Endothelial cell of umbilical vein (primary cell): Measurements from ENCODE around the gene PAX2. TPM values are rescaled to one million over a fixed set of nuclear protein-coding genes. Genes with fewer than 3 reads are reported as not detected.

ENCODE experiments used
- BruUV-seq: library from RNA; stranded (reverse); fragments of 400-500 nt; replicated peaks from 2 replicates; lab custom pipeline; 2021; lab: Mats Ljungman, UMichigan
- CTCF ChIA-PET: fragments of 300-600, 350-600 bp; sonication (Branson Sonifier 250); formaldehyde crosslinking; loops from one replicate; lab custom pipeline; 2021; ENCODE audit warnings: antibody characterized with exemption, inconsistent platforms; lab: Charles Lee
- POLR2A ChIA-PET: fragments of 300-600, 350-600 bp; sonication (Branson Sonifier 250); formaldehyde crosslinking; loops from one replicate; lab custom pipeline; 2021; ENCODE audit warnings: antibody characterized with exemption, inconsistent platforms; lab: Charles Lee
- DNase-seq: peaks from one replicate; pipeline ENCODE4 v3.0.0-alpha.2; 2011; ENCODE audit warnings: low read depth, low spot score
- FAIRE-seq: peaks from 2 replicates; lab custom pipeline; 2011; peaks lifted over from hg19 to GRCh38; lab: Jason Lieb, UNC
- H2AFZ ChIP-seq: 2 replicates; pipeline ENCODE4 v1.6.0; 2012; ENCODE audit warnings: low read depth, low read length, control low read depth, inconsistent platforms
- H3K27ac ChIP-seq: 2 replicates; pipeline ENCODE4 v1.5.1; 2011; ENCODE audit warnings: low read depth, mild to moderate bottlenecking, control low read depth, low read length, moderate library complexity; ENCODE audit not compliant: insufficient read depth
- H3K27me3 ChIP-seq, 2 experiments: 2 replicates each; pipeline versions ENCODE4 v1.6.0 to v1.6.1; 2011; ENCODE audit warnings: low read length in 2 of 2, mixed read lengths in 1 of 2; ENCODE audit not compliant: control insufficient read depth in 2 of 2, insufficient read depth in 2 of 2
- H3K36me3 ChIP-seq, 2 experiments: 2 replicates in 1 of 2; 3 replicates in 1 of 2; pipeline ENCODE4 v1.5.1; 2011; ENCODE audit warnings: low read length in 2 of 2, mild to moderate bottlenecking in 1 of 2, moderate library complexity in 1 of 2; ENCODE audit not compliant: control insufficient read depth in 2 of 2, insufficient read depth in 2 of 2; ENCODE audit errors: extremely low read depth in 1 of 2
- H3K4me1 ChIP-seq: 3 replicates; pipeline ENCODE4 v1.5.1; 2011; ENCODE audit warnings: mild to moderate bottlenecking, low read length; ENCODE audit not compliant: control insufficient read depth, insufficient read depth; ENCODE audit errors: extremely low read depth
- H3K4me2 ChIP-seq: 2 replicates; pipeline ENCODE4 v1.6.1; 2011; ENCODE audit warnings: low read length, control low read depth, mixed read lengths; ENCODE audit not compliant: insufficient read depth
- H3K4me3 ChIP-seq, 3 experiments: fragments of 200-600 bp in 1 of 3; sonication (generic), shearing (Covaris generic) in 1 of 3; replicated peaks in 1 of 3; 2 replicates each; pipeline ENCODE4 v1.5.1; 2011 to 2016; ENCODE audit warnings: control low read depth in 3 of 3, low read length in 3 of 3, mild to moderate bottlenecking in 2 of 3, inconsistent platforms in 1 of 3, low read depth in 1 of 3, moderate library complexity in 1 of 3; ENCODE audit not compliant: insufficient read depth in 1 of 3
- H3K79me2 ChIP-seq: 2 replicates; pipeline ENCODE4 v1.6.0; 2012; ENCODE audit warnings: low read length, inconsistent platforms; ENCODE audit not compliant: control insufficient read depth, insufficient read depth
- H3K9ac ChIP-seq: replicated peaks from 2 replicates; pipeline ENCODE3; 2011; ENCODE audit warnings: low read length, control low read depth; ENCODE audit not compliant: insufficient read depth; ENCODE audit errors: extremely low read depth
- H3K9me1 ChIP-seq: replicated peaks from 3 replicates; pipeline ENCODE4 v1.6.0; 2011; ENCODE audit warnings: mild to moderate bottlenecking, low read length; ENCODE audit not compliant: control insufficient read depth, insufficient read depth; ENCODE audit errors: extremely low read depth
- H3K9me3 ChIP-seq: replicated peaks from 2 replicates; pipeline ENCODE4 v1.5.1; 2012; ENCODE audit warnings: low read length, inconsistent platforms; ENCODE audit not compliant: control insufficient read depth, insufficient read depth
- H4K20me1 ChIP-seq: replicated peaks from 2 replicates; pipeline ENCODE3; 2011; ENCODE audit warnings: mild to moderate bottlenecking, low read length; ENCODE audit not compliant: control insufficient read depth, insufficient read depth; ENCODE audit errors: extremely low read depth
- EZH2 ChIP-seq: IDR thresholded peaks from 2 replicates; pipeline ENCODE4 v1.6.1; 2012; ENCODE audit warnings: borderline replicate concordance, low read depth, mild to moderate bottlenecking, moderate library complexity, low read length, inconsistent platforms; ENCODE audit not compliant: severe bottlenecking
- FOS ChIP-seq: IDR thresholded peaks from 2 replicates; pipeline ENCODE4 v1.6.1; 2011; ENCODE audit warnings: mild to moderate bottlenecking, low read length, moderate library complexity, borderline replicate concordance; ENCODE audit not compliant: insufficient read depth
- GATA2 ChIP-seq: IDR thresholded peaks from 2 replicates; pipeline ENCODE4 v1.7.0; 2011; ENCODE audit warnings: low read depth, mild to moderate bottlenecking, moderate library complexity, mixed read lengths, low read length; ENCODE audit not compliant: insufficient read length, insufficient read depth
- JUN ChIP-seq: IDR thresholded peaks from 2 replicates; pipeline ENCODE4 v1.6.1; 2011; ENCODE audit warnings: borderline replicate concordance, low read depth; ENCODE audit not compliant: insufficient read length, insufficient read depth
- MYC ChIP-seq: IDR thresholded peaks from one replicate; pipeline ENCODE4 v1.6.1; 2011; ENCODE audit warnings: mild to moderate bottlenecking, low read depth, low read length
- POLR2A ChIP-seq: IDR thresholded peaks from 2 replicates; pipeline ENCODE4 v1.6.1; 2012; ENCODE audit warnings: low read depth, mild to moderate bottlenecking, control low read depth, low read length
- POLR2AphosphoS5 ChIP-seq: IDR thresholded peaks from 2 replicates; pipeline ENCODE4 v1.6.1; 2012; ENCODE audit warnings: low read depth, mild to moderate bottlenecking, control low read depth, low read length, moderate library complexity; ENCODE audit not compliant: insufficient read depth
- dilution Hi-C: fragments of 300-500 bp; cut with MboI; formaldehyde crosslinking; loops from one replicate; pipeline ENCODE4 v1.15.0; 2019; ENCODE audit warnings: low sequenced_read_pairs; ENCODE audit not compliant: extremely low pct_ligation_motif_present
- intact Hi-C: fragments of 100-400 bp; cut with micrococcal nuclease; formaldehyde crosslinking; loops from one replicate; pipeline ENCODE4 v1.10.0; 2022
- polyA plus RNA-seq, 4 experiments: library from polyadenylated mRNA; depleted of rRNA in 3 of 4; stranded (reverse) in 3 of 4; unstranded in 1 of 4; fragments of >200 nt; gene quantifications; 2 replicates each; pipeline versions ENCODE4 v1.2.1 to v1.2.3, GENCODE V29; 2011 to 2012; ENCODE audit warnings: missing spikeins in 1 of 4
- total RNA-seq: library from RNA; stranded (reverse); gene quantifications from 2 replicates; pipeline ENCODE4 v1.2.3, GENCODE V29; 2021
- TF ChIP-seq, protein P1 (sequence below), 2 donors: IDR thresholded peaks; 1 replicate in 1 of 2; 2 replicates in 1 of 2; pipeline ENCODE4 v1.5.1; 2011; ENCODE audit warnings: low read length in 2 of 2, mild to moderate bottlenecking in 2 of 2, moderate library complexity in 2 of 2, control low read depth in 1 of 2, inconsistent platforms in 1 of 2, low read depth in 1 of 2; ENCODE audit not compliant: insufficient read depth in 1 of 2; ENCODE audit errors: extremely low read depth in 1 of 2
- TF ChIP-seq, protein P2 (sequence below): IDR thresholded peaks from 2 replicates; pipeline ENCODE4 v1.6.1; 2011; ENCODE audit not compliant: insufficient read depth, insufficient read length

PAX2 gene
- total and polyA plus RNA-seq, 2 donors (not counting 3 experiments of a cell fraction or from before 2014, with no cell fraction given): not detected

DNA sequence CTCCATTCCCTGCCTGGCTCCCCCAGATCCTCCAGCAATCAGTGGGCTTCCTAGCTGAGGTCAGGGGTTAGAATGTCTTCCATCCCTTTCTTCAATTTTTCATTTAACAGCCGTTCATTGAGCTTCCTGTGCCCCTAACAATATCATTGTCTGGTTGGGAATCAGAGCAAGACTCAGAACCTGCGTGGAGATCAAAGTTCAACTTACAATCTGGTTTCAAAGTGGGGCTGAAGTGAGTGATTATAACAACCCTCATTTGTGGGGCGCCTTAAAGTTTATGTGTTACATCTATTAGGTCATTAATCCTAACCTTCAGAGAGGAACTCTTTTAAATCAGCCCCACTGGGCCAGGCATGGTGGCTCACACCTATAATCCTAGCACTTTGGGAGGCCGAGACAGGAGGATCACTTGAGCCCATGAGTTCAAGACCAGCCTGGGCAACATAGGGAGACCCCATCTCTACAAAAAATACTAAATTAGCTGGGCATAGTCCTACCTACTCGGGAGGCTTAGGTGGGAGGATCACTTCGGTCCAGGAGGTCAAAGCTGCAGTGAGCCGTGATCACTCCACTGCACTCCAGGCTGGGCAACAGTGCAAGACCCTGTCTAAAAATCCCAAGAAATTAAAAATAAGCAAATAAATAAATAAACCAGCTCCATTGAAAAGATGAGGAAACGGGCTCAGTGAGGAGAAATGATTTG, 122.0 kb downstream of the PAX2 start:
- CTCF ChIA-PET: interaction anchor here (1.3 to 1.9 kb wide), 3 partner anchors 11 to 305 kb away, joined by 4 to 5 read pairs (median 5); no protein-coding TSS in a partner anchor
- Histone ChIP-seq H3K9ac (no peak overlapping the region), H3K4me2 (no peak overlapping the region), H3K79me2 (no peaks in the 10 kb centered on the region), H3K36me3 (no peaks in the 10 kb centered on the region), H3K27ac (no peak overlapping the region), H3K27me3 (peaks cover 13 to 14% of the 10 kb centered on the region in 2 experiments), H4K20me1 (no peaks in the 10 kb centered on the region), H2AFZ (no peak overlapping the region), H3K4me3 (no peak overlapping the region), H3K4me1 (no peaks in the 10 kb centered on the region), H3K9me1 (no peaks in the 10 kb centered on the region), H3K9me3 (no peaks in the 10 kb centered on the region)
- POLR2A ChIA-PET: no interaction called here
- BruUV-seq: no TSS peak
- DNase-seq (no peak), FAIRE-seq (no peak)
- dilution Hi-C loops (no loop called here), intact Hi-C loops (no loop called here)
- TF ChIP-seq MYC (no peak), JUN (no peak), GATA2 (no peak), POLR2A (no peak), EZH2 (no peak), FOS (no peak), POLR2AphosphoS5 (no peak)
- TF ChIP-seq, protein P1, sequence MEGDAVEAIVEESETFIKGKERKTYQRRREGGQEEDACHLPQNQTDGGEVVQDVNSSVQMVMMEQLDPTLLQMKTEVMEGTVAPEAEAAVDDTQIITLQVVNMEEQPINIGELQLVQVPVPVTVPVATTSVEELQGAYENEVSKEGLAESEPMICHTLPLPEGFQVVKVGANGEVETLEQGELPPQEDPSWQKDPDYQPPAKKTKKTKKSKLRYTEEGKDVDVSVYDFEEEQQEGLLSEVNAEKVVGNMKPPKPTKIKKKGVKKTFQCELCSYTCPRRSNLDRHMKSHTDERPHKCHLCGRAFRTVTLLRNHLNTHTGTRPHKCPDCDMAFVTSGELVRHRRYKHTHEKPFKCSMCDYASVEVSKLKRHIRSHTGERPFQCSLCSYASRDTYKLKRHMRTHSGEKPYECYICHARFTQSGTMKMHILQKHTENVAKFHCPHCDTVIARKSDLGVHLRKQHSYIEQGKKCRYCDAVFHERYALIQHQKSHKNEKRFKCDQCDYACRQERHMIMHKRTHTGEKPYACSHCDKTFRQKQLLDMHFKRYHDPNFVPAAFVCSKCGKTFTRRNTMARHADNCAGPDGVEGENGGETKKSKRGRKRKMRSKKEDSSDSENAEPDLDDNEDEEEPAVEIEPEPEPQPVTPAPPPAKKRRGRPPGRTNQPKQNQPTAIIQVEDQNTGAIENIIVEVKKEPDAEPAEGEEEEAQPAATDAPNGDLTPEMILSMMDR (IDR thresholded peaks at IDR 0.05; ENCODE audit: extremely low read depth in 1 of 2, insufficient read depth in 1 of 2, low read depth in 1 of 2, low read length in 2 of 2): no peak
- TF ChIP-seq, protein P2, sequence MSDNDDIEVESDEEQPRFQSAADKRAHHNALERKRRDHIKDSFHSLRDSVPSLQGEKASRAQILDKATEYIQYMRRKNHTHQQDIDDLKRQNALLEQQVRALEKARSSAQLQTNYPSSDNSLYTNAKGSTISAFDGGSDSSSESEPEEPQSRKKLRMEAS: no peak
